ENCODE results near the gene CNEP1R1.

CNEP1R1 gene

DNA sequence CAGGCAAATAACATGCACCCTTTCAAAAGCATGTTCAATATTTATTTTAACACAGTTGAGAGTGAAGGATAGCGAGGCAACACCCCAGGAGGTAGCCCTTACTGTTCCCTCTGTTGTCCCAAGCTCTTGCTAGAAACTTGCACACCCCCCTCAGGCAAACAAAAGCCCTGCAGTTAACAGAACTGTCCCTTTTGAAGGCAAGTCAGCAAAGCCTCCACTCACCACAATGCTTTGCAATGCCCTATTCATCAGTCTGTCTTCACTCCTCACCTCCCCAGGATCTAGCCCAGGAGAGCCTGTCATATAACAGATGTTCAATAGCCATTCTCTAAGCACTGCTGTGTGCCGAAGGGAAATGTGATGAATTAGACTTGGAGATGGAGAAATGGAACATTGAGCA lies 3.5 kb upstream of the CNEP1R1 start:
- Histone ChIP-seq H3K9ac (ENCODE audit: low read length) (no peak overlapping the region), H3K4me1 (ENCODE audit: insufficient read depth, low read length) (peaks cover 6% of the 10 kb centered on the region), H3K9me3 (ENCODE audit: low read length) (no peaks in the 10 kb centered on the region), H3K36me3 (ENCODE audit: insufficient read depth, low read length) (no peaks in the 10 kb centered on the region), H3K4me3 (ENCODE audit: low read depth in 1 of 2, low read length in 2 of 2) (no peak overlapping the region), H3K27ac (ENCODE audit: low read depth, low read length) (no peak overlapping the region), H3K27me3 (ENCODE audit: control insufficient read depth in 1 of 2, insufficient read depth in 2 of 2, low read length in 2 of 2) (no peaks in the 10 kb centered on the region)

DNA sequence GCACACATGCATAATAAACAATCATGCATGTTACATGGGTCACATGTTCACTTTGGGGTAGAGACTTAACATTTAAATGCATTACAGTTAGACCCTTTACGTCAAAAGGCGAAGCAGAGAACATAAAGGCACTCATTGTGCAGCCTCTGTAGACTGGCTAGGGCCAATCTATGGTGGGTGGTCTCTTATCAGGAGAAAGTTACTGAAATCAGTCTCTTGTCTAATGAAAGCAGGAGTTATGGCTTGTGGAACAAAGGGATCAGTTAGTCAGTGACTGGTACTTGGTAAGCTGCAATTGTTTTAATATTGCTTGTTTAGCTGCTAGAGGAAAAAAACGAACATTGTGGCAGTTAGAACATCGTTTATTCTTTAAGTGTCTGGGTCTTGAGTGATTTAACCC lies 1.4 kb upstream of the CNEP1R1 start:
- H3K27me3 ChIP-seq (ENCODE audit: control insufficient read depth in 1 of 2, insufficient read depth in 2 of 2, low read length in 2 of 2), result no peaks in the 10 kb centered on the region
- H3K9me3 ChIP-seq (ENCODE audit: low read length), result no peaks in the 10 kb centered on the region
- no peaks in the 10 kb centered on the region for H3K36me3 ChIP-seq (ENCODE audit: insufficient read depth, low read length)
- H3K4me3 ChIP-seq (ENCODE audit: low read depth in 1 of 2, low read length in 2 of 2), result no peak overlapping the region
- no peak overlapping the region for H3K9ac ChIP-seq (ENCODE audit: low read length)
- H3K4me1 ChIP-seq (ENCODE audit: insufficient read depth, low read length), result peaks cover 8% of the 10 kb centered on the region
- H3K27ac ChIP-seq (ENCODE audit: low read depth, low read length), result no peak overlapping the region

DNA sequence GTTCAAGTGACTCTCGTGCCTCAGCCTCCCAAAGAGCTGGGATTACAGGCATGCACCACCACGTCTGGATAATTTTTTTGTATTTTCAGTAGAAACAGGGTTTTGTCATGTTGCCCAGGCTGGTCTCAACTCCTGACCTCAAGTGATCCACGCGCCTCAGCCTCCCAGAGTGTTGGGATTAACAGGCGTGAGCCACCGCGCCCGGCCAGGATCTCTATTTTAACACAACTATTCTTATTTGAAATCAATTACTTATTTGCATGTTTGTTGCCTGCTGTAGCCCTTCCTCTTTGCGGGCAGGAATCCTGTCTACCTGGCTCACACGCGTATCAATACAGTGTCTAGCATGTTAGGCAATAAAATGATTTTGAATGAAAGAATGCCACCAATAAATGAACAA lies 818 bp upstream of the CNEP1R1 start:
- Histone ChIP-seq H3K9ac (ENCODE audit: low read length) (no peak overlapping the region), H3K9me3 (ENCODE audit: low read length) (no peaks in the 10 kb centered on the region), H3K36me3 (ENCODE audit: insufficient read depth, low read length) (no peaks in the 10 kb centered on the region), H3K27ac (ENCODE audit: low read depth, low read length) (no peak overlapping the region), H3K4me3 (ENCODE audit: low read depth in 1 of 2, low read length in 2 of 2) (no peak overlapping the region), H3K27me3 (ENCODE audit: control insufficient read depth in 1 of 2, insufficient read depth in 2 of 2, low read length in 2 of 2) (no peaks in the 10 kb centered on the region), H3K4me1 (ENCODE audit: insufficient read depth, low read length) (peaks cover 8% of the 10 kb centered on the region)

DNA sequence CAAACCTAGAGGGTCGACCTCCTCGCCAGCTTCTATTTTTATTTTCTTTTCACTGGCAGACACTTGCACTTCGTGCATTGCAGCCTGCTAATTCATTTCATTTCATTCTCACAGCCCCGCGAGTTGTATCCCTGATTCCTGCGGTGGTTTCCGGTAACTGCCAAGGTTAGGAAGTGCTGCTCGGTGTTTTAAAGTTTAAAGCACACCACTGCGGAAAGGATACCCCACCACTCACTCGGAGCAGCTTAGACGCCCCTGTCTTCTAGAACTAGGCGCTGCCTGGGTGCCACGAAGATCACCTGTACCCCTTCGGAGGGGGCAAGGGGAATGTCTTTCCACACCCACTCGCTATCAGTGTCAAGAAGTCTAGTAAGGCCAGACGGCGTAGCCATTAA lies 509 bp downstream of the CNEP1R1 start:
- no peaks in the 10 kb centered on the region for H3K27me3 ChIP-seq (ENCODE audit: control insufficient read depth in 1 of 2, insufficient read depth in 2 of 2, low read length in 2 of 2)
- no peaks in the 10 kb centered on the region for H3K9me3 ChIP-seq (ENCODE audit: low read length)
- H3K4me1 ChIP-seq (ENCODE audit: insufficient read depth, low read length), result peaks cover 8% of the 10 kb centered on the region
- peaks cover under 1% of the 10 kb centered on the region for H3K36me3 ChIP-seq (ENCODE audit: insufficient read depth, low read length)
- H3K9ac ChIP-seq (ENCODE audit: low read length), result peak overlapping the region; percentile 92
- H3K4me3 ChIP-seq (ENCODE audit: low read depth in 1 of 2, low read length in 2 of 2), result peak overlapping the region; percentile 87 to 96
- H3K27ac ChIP-seq (ENCODE audit: low read depth, low read length), result peak overlapping the region; percentile 70

DNA sequence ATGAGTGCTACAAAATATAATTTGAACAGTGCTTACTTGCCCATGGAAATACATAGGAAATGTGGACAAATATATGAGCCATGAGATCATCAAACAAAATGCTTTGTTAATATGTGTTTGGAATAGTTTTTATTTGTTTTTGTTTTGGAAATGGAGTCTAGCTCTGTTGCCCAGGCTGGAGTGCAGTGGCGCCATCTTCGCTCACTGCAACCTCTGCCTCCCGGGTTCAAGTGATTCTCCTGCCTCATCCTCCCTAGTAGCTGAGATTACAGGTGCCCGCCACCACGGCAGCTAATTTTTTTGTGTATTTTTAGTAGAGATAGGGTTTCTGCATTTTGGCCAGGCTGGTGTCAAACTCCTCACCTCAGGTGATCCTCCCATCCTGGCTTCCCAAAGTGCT lies 2.8 kb downstream of the CNEP1R1 start:
- H3K27me3 ChIP-seq (ENCODE audit: control insufficient read depth in 1 of 2, insufficient read depth in 2 of 2, low read length in 2 of 2), result no peaks in the 10 kb centered on the region
- no peaks in the 10 kb centered on the region for H3K9me3 ChIP-seq (ENCODE audit: low read length)

DNA sequence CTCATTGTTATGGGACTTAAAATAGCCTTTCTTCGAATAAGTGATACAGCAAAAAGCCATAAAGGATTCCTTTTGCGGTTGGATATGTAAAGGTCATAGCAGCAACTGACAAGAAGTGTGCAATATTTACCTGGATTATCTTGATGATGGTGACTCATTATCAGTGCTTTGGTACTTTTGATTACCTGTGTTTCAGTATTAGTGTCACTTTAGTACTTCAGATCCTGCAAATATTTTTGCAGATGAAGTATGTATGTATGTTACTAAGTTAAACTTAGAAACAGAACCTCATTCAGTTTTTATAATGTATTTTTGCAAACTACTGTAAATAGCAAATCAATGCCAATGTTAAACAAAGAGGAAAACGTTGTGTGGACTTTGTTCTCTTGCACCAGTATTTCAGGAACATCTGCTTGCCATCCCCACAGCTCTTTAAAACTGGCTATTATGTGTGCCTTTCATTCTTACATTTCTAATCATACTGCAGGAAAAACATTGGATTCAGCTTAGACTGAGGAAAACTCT lies 10.5 kb downstream of the CNEP1R1 start:
- H3K9ac ChIP-seq (ENCODE audit: low read length), result no peak overlapping the region
- H3K36me3 ChIP-seq (ENCODE audit: insufficient read depth, low read length), result peaks cover 33% of the 10 kb centered on the region
- no peak overlapping the region for H3K4me3 ChIP-seq (ENCODE audit: low read depth in 1 of 2, low read length in 2 of 2)
- no peak overlapping the region for H3K27ac ChIP-seq (ENCODE audit: low read depth, low read length)
- H3K4me1 ChIP-seq (ENCODE audit: insufficient read depth, low read length), result no peaks in the 10 kb centered on the region
- no peaks in the 10 kb centered on the region for H3K9me3 ChIP-seq (ENCODE audit: low read length)
- H3K27me3 ChIP-seq (ENCODE audit: control insufficient read depth in 1 of 2, insufficient read depth in 2 of 2, low read length in 2 of 2), result no peaks in the 10 kb centered on the region

More for the DNA sequence above, 2.8 kb downstream of the CNEP1R1 start:
- Histone ChIP-seq H3K27ac (ENCODE audit: low read depth, low read length) (no peak overlapping the region), H3K36me3 (ENCODE audit: insufficient read depth, low read length) (peaks cover 12% of the 10 kb centered on the region), H3K4me3 (ENCODE audit: low read depth in 1 of 2, low read length in 2 of 2) (no peak overlapping the region), H3K4me1 (ENCODE audit: insufficient read depth, low read length) (peaks cover 8% of the 10 kb centered on the region), H3K9ac (ENCODE audit: low read length) (no peak overlapping the region)

DNA sequence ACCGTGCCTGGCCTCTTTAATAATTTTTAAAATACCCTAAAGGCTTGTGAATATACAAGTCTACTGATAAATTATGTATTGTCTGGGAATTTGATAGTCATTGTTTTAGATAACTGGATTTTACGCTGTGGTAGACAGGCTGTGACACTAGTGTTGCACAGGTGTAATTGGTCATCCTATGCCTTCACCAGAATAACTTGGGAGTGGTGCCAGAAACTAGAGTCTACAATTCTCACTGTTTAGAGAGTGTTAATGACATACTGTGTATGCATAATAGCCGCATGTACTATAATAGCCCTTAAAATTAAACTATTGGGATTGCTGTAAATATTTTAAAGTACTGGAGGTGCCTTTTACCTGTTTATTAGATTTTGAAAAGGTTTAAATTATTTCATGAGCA lies 11.4 kb downstream of the CNEP1R1 start:
- Histone ChIP-seq H3K27ac (ENCODE audit: low read depth, low read length) (no peak overlapping the region), H3K36me3 (ENCODE audit: insufficient read depth, low read length) (peaks cover 29% of the 10 kb centered on the region), H3K4me1 (ENCODE audit: insufficient read depth, low read length) (no peaks in the 10 kb centered on the region), H3K9me3 (ENCODE audit: low read length) (no peaks in the 10 kb centered on the region), H3K9ac (ENCODE audit: low read length) (no peak overlapping the region), H3K27me3 (ENCODE audit: control insufficient read depth in 1 of 2, insufficient read depth in 2 of 2, low read length in 2 of 2) (no peaks in the 10 kb centered on the region), H3K4me3 (ENCODE audit: low read depth in 1 of 2, low read length in 2 of 2) (no peak overlapping the region)

DNA sequence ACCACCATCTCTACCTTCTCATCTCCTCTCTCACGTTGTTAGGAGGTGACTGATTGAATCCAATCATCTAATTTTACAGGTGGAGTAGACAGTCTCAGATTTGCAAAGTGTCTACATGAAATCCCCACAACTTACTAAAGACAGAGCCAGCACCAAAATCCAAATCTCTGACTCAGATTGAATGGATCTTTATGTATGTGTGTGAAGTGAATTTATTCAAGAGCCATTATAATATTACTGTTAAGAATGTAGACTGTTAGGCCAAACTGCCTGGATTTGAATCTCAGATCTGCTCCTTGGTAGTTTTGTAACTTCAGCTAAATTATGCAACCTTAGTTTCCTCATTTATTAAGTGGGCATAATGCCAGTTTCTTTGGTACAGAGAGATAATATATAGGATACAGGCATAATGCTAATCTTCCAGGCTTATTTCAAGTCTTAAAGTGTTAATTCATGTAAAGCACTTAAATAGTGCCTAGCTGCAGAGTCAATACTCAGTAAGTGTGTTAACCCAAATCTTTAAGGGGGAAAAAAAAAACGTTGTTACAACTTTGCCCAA lies 12.7 kb downstream of the CNEP1R1 start:
- Histone ChIP-seq H3K4me3 (ENCODE audit: low read depth in 1 of 2, low read length in 2 of 2) (no peak overlapping the region), H3K27ac (ENCODE audit: low read depth, low read length) (no peak overlapping the region), H3K4me1 (ENCODE audit: insufficient read depth, low read length) (no peaks in the 10 kb centered on the region), H3K36me3 (ENCODE audit: insufficient read depth, low read length) (peaks cover 21% of the 10 kb centered on the region), H3K27me3 (ENCODE audit: control insufficient read depth in 1 of 2, insufficient read depth in 2 of 2, low read length in 2 of 2) (no peaks in the 10 kb centered on the region), H3K9me3 (ENCODE audit: low read length) (no peaks in the 10 kb centered on the region), H3K9ac (ENCODE audit: low read length) (no peak overlapping the region)

GRCh38 chr16:50038286-50038685 lies 13.3 kb downstream of the CNEP1R1 start:
- no peaks in the 10 kb centered on the region for H3K4me1 ChIP-seq (ENCODE audit: insufficient read depth, low read length)

GRCh38 chr16:50038756-50039529 lies 13.9 kb downstream of the CNEP1R1 start:
- no peaks in the 10 kb centered on the region for H3K27me3 ChIP-seq (ENCODE audit: control insufficient read depth in 1 of 2, insufficient read depth in 2 of 2, low read length in 2 of 2)
- H3K27ac ChIP-seq (ENCODE audit: low read depth, low read length), result peak overlapping the region; percentile 63
- no peak overlapping the region for H3K9ac ChIP-seq (ENCODE audit: low read length)

More at GRCh38 chr16:50038286-50038685, 13.3 kb downstream of the CNEP1R1 start:
- Histone ChIP-seq H3K9me3 (ENCODE audit: low read length) (no peaks in the 10 kb centered on the region), H3K9ac (ENCODE audit: low read length) (no peak overlapping the region), H3K27me3 (ENCODE audit: control insufficient read depth in 1 of 2, insufficient read depth in 2 of 2, low read length in 2 of 2) (no peaks in the 10 kb centered on the region), H3K27ac (ENCODE audit: low read depth, low read length) (peak overlapping the region; percentile 63), H3K4me3 (ENCODE audit: low read depth in 1 of 2, low read length in 2 of 2) (no peak overlapping the region), H3K36me3 (ENCODE audit: insufficient read depth, low read length) (peaks cover 21% of the 10 kb centered on the region)

GRCh38 chr16:50040018-50040417 lies 15.0 kb downstream of the CNEP1R1 start:
- H3K4me3 ChIP-seq (ENCODE audit: low read depth in 1 of 2, low read length in 2 of 2), result no peak overlapping the region
- H3K9me3 ChIP-seq (ENCODE audit: low read length), result no peaks in the 10 kb centered on the region
- H3K27ac ChIP-seq (ENCODE audit: low read depth, low read length), result no peak overlapping the region
- no peak overlapping the region for H3K9ac ChIP-seq (ENCODE audit: low read length)
- H3K4me1 ChIP-seq (ENCODE audit: insufficient read depth, low read length), result no peaks in the 10 kb centered on the region
- peaks cover 11% of the 10 kb centered on the region for H3K36me3 ChIP-seq (ENCODE audit: insufficient read depth, low read length)
- no peaks in the 10 kb centered on the region for H3K27me3 ChIP-seq (ENCODE audit: control insufficient read depth in 1 of 2, insufficient read depth in 2 of 2, low read length in 2 of 2)

More at GRCh38 chr16:50038756-50039529, 13.9 kb downstream of the CNEP1R1 start:
- no peaks in the 10 kb centered on the region for H3K9me3 ChIP-seq (ENCODE audit: low read length)
- peaks cover 19% of the 10 kb centered on the region for H3K36me3 ChIP-seq (ENCODE audit: insufficient read depth, low read length)
- no peaks in the 10 kb centered on the region for H3K4me1 ChIP-seq (ENCODE audit: insufficient read depth, low read length)
- H3K4me3 ChIP-seq (ENCODE audit: low read depth in 1 of 2, low read length in 2 of 2), result no peak overlapping the region
